ENCODE data around the gene TMEM255A. TPM values are rescaled to one million over a fixed set of nuclear protein-coding genes. Genes with fewer than 3 reads are reported as not detected.

TMEM255A gene
- total and polyA plus RNA-seq, 2 donors from 2014 or later = 1.2 to 2.8 TPM

- Histone ChIP-seq H3K27me3 (ENCODE audit: control insufficient read depth, insufficient read depth, low read length) (peaks cover 10% of the 10 kb centered on the region), H3K36me3 (ENCODE audit: control insufficient read depth in 2 of 3, insufficient read depth in 3 of 3, low read length in 3 of 3) (no peaks in the 10 kb centered on the region), H3K27ac (ENCODE audit: low read depth in 2 of 2, low read length in 2 of 2) (no peak overlapping the region), H3K9ac (ENCODE audit: low read length in 3 of 3) (no peak overlapping the region), H3K4me1 (ENCODE audit: control insufficient read depth in 2 of 3, insufficient read depth in 2 of 3, low read depth in 1 of 3, low read length in 3 of 3) (no peaks in the 10 kb centered on the region), H3K9me3 (ENCODE audit: control insufficient read depth in 2 of 3, insufficient read depth in 1 of 3, low read length in 3 of 3) (no peaks in the 10 kb centered on the region), H3K4me3 (ENCODE audit: low read length in 3 of 3) (no peak overlapping the region)
- intact Hi-C loops (cut with DNase I) = no loop called here
- DNase-seq (no peak), FAIRE-seq (no peak)
- TF ChIP-seq, protein P1, sequence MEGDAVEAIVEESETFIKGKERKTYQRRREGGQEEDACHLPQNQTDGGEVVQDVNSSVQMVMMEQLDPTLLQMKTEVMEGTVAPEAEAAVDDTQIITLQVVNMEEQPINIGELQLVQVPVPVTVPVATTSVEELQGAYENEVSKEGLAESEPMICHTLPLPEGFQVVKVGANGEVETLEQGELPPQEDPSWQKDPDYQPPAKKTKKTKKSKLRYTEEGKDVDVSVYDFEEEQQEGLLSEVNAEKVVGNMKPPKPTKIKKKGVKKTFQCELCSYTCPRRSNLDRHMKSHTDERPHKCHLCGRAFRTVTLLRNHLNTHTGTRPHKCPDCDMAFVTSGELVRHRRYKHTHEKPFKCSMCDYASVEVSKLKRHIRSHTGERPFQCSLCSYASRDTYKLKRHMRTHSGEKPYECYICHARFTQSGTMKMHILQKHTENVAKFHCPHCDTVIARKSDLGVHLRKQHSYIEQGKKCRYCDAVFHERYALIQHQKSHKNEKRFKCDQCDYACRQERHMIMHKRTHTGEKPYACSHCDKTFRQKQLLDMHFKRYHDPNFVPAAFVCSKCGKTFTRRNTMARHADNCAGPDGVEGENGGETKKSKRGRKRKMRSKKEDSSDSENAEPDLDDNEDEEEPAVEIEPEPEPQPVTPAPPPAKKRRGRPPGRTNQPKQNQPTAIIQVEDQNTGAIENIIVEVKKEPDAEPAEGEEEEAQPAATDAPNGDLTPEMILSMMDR (IDR thresholded peaks at IDR 0.05; ENCODE audit: borderline replicate concordance, extremely low read depth, insufficient read depth) = no peak
These were observed 9.3 kb downstream of the TMEM255A start for GRCh38 chrX:120301960-120302359.

- H3K9me3 ChIP-seq (ENCODE audit: control insufficient read depth in 2 of 3, insufficient read depth in 1 of 3, low read length in 3 of 3) = no peaks in the 10 kb centered on the region
- intact Hi-C loops (cut with DNase I) = no loop called here
- H3K27me3 ChIP-seq (ENCODE audit: control insufficient read depth, insufficient read depth, low read length) = peaks cover 9% of the 10 kb centered on the region
- FAIRE-seq (no peak), DNase-seq (no peak)
- no peak overlapping the region for H3K9ac ChIP-seq (ENCODE audit: low read length in 3 of 3)
- H3K4me1 ChIP-seq (ENCODE audit: control insufficient read depth in 2 of 3, insufficient read depth in 2 of 3, low read depth in 1 of 3, low read length in 3 of 3) = no peaks in the 10 kb centered on the region
- TF ChIP-seq, protein P1 (IDR thresholded peaks at IDR 0.05; ENCODE audit: borderline replicate concordance, extremely low read depth, insufficient read depth) = no peak
- no peak overlapping the region for H3K27ac ChIP-seq (ENCODE audit: low read depth in 2 of 2, low read length in 2 of 2)
- H3K36me3 ChIP-seq (ENCODE audit: control insufficient read depth in 2 of 3, insufficient read depth in 3 of 3, low read length in 3 of 3) = no peaks in the 10 kb centered on the region
- H3K4me3 ChIP-seq (ENCODE audit: low read length in 3 of 3) = no peak overlapping the region
These were observed 9.8 kb downstream of the TMEM255A start for GRCh38 chrX:120301497-120301896.

DNA sequence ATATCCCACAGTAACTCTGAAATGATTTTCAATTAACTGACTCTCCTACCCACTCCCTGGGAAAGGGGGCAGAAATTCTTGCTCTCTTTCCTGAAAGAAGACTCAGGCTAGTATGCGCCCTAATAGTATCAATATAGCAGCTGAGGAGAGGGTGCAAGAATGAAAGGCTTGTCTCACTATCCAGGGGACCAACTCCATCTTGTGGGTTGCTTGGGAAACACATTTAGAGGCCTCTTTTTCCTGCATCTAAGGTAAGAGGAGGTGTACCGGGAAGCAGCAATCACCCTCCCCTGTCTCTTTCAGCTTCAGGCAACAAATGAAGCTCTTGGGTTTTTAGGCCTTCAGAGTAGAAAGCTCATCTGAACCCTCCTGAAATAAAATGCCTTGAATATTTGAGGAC lies 11.3 kb downstream of the TMEM255A start:
- Histone ChIP-seq H3K9me3 (ENCODE audit: control insufficient read depth in 2 of 3, insufficient read depth in 1 of 3, low read length in 3 of 3) (no peaks in the 10 kb centered on the region), H3K9ac (ENCODE audit: low read length in 3 of 3) (no peak overlapping the region), H3K4me1 (ENCODE audit: control insufficient read depth in 2 of 3, insufficient read depth in 2 of 3, low read depth in 1 of 3, low read length in 3 of 3) (no peaks in the 10 kb centered on the region), H3K4me3 (ENCODE audit: low read length in 3 of 3) (no peak overlapping the region), H3K27me3 (ENCODE audit: control insufficient read depth, insufficient read depth, low read length) (peaks cover 5% of the 10 kb centered on the region), H3K27ac (ENCODE audit: low read depth in 2 of 2, low read length in 2 of 2) (no peak overlapping the region), H3K36me3 (ENCODE audit: control insufficient read depth in 2 of 3, insufficient read depth in 3 of 3, low read length in 3 of 3) (no peaks in the 10 kb centered on the region)
- TF ChIP-seq, protein P1 (IDR thresholded peaks at IDR 0.05; ENCODE audit: borderline replicate concordance, extremely low read depth, insufficient read depth) = no peak
- intact Hi-C loops (cut with DNase I) = no loop called here
- no peak for FAIRE-seq
- no peak for DNase-seq

GRCh38 chrX:120297923-120298322 lies 13.3 kb downstream of the TMEM255A start:
- no peak overlapping the region for H3K27ac ChIP-seq (ENCODE audit: low read depth in 2 of 2, low read length in 2 of 2)
- intact Hi-C loops (cut with DNase I) = no loop called here
- no peaks in the 10 kb centered on the region for H3K36me3 ChIP-seq (ENCODE audit: control insufficient read depth in 2 of 3, insufficient read depth in 3 of 3, low read length in 3 of 3)
- H3K9me3 ChIP-seq (ENCODE audit: control insufficient read depth in 2 of 3, insufficient read depth in 1 of 3, low read length in 3 of 3) = no peaks in the 10 kb centered on the region
- no peak overlapping the region for H3K4me3 ChIP-seq (ENCODE audit: low read length in 3 of 3)
- no peak for DNase-seq
- FAIRE-seq = no peak
- no peaks in the 10 kb centered on the region for H3K27me3 ChIP-seq (ENCODE audit: control insufficient read depth, insufficient read depth, low read length)
- TF ChIP-seq, protein P1 (IDR thresholded peaks at IDR 0.05; ENCODE audit: borderline replicate concordance, extremely low read depth, insufficient read depth) = no peak
- H3K9ac ChIP-seq (ENCODE audit: low read length in 3 of 3) = no peak overlapping the region
- H3K4me1 ChIP-seq (ENCODE audit: control insufficient read depth in 2 of 3, insufficient read depth in 2 of 3, low read depth in 1 of 3, low read length in 3 of 3) = no peaks in the 10 kb centered on the region

Data from kidney (tissue), 14 donors.